Hematopoietic multipotent progenitor cell treated with erythropoietin and hydrocortisone succinate and interleukin-3 and kit ligand, for 15 days (in vitro differentiated cells): ENCODE data around the gene ZNF750.

ENCODE experiments used
- DNase-seq: peaks from one replicate; pipeline ENCODE4 v3.0.0-alpha.2; 2015; ENCODE audit warnings: low spot score

The ZNF750 gene

GRCh38 chr17:82839617-82840292 is at the start of gene ZNF750:
ZNF750 (minus strand) TSS chr17:82840022; CDS start chr17:82832454, 7,568 bp downstream.
- no peak for DNase-seq

GRCh38 chr17:82888583-82889495 is 49.0 kb upstream of the ZNF750 start:
- DNase-seq, result no peak

GRCh38 chr17:82887255-82888164 is 47.7 kb upstream of the ZNF750 start:
- no peak for DNase-seq

GRCh38 chr17:82884970-82885353 is 45.1 kb upstream of the ZNF750 start:
- DNase-seq, result no peak

GRCh38 chr17:82884341-82884969 is 44.6 kb upstream of the ZNF750 start:
- DNase-seq, result no peak

- no peak for DNase-seq
These were observed 43.7 kb upstream of the ZNF750 start for GRCh38 chr17:82883419-82884031.

- DNase-seq, result no peak
These were observed 43.0 kb upstream of the ZNF750 start for GRCh38 chr17:82882715-82883418.

- DNase-seq, result no peak
These were observed 42.3 kb upstream of the ZNF750 start for GRCh38 chr17:82881900-82882714.

GRCh38 chr17:82881324-82881823 is 41.6 kb upstream of the ZNF750 start:
- no peak for DNase-seq

GRCh38 chr17:82880620-82881323 is 41.0 kb upstream of the ZNF750 start:
- DNase-seq, result no peak

GRCh38 chr17:82879241-82879640 is 39.4 kb upstream of the ZNF750 start:
- no peak for DNase-seq

GRCh38 chr17:82878527-82878926 is 38.7 kb upstream of the ZNF750 start:
- DNase-seq, result no peak

- DNase-seq, result no peak
These were observed 37.0 kb upstream of the ZNF750 start for GRCh38 chr17:82876602-82877379.

- DNase-seq, result no peak
These were observed 36.3 kb upstream of the ZNF750 start for GRCh38 chr17:82876149-82876548.

- no peak for DNase-seq
These were observed 35.6 kb upstream of the ZNF750 start for GRCh38 chr17:82875407-82875856.

- DNase-seq, result no peak
These were observed 34.4 kb upstream of the ZNF750 start for GRCh38 chr17:82874011-82874835.

GRCh38 chr17:82873521-82873920 is 33.7 kb upstream of the ZNF750 start:
- DNase-seq, result no peak
